Endodermal cell (in vitro differentiated cells): Measurements from ENCODE around the gene RNGTT. TPM values are rescaled to one million over a fixed set of nuclear protein-coding genes. Genes with fewer than 3 reads are reported as not detected.

ENCODE experiments used
- DNase-seq: peaks from one replicate; pipeline ENCODE4 v3.0.0-alpha.2; 2017
- H3K27ac ChIP-seq: 2 replicates; pipeline ENCODE4 v1.5.1; 2013; ENCODE audit warnings: mild to moderate bottlenecking, low read depth, low read length, moderate library complexity
- H3K27me3 ChIP-seq: 2 replicates; pipeline ENCODE4 v1.6.1; 2013; ENCODE audit warnings: mild to moderate bottlenecking, low read length, moderate library complexity; ENCODE audit not compliant: insufficient read depth, control insufficient read depth, poor library complexity, severe bottlenecking
- H3K36me3 ChIP-seq: 2 replicates; pipeline ENCODE4 v1.7.0; 2013; ENCODE audit warnings: mild to moderate bottlenecking, low read length, moderate library complexity; ENCODE audit not compliant: control insufficient read depth, insufficient read depth
- H3K4me1 ChIP-seq: one replicate; pipeline ENCODE4 v1.7.0; 2013; ENCODE audit warnings: low read length; ENCODE audit not compliant: control insufficient read depth, insufficient read depth
- H3K4me3 ChIP-seq: 2 replicates; pipeline ENCODE4 v1.5.1; 2013; ENCODE audit warnings: mild to moderate bottlenecking, low read length, moderate library complexity
- H3K9ac ChIP-seq: 2 replicates; pipeline ENCODE4 v1.6.1; 2013; ENCODE audit warnings: mild to moderate bottlenecking, low read length, moderate library complexity; ENCODE audit not compliant: poor library complexity, severe bottlenecking; ENCODE audit errors: extremely low read depth
- H3K9me3 ChIP-seq: 2 replicates; pipeline ENCODE4 v1.6.1; 2013; ENCODE audit warnings: mild to moderate bottlenecking, low read length, moderate library complexity; ENCODE audit not compliant: control insufficient read depth
- H3K27ac Mint-ChIP-seq: 2 replicates; pipeline ENCODE4 v1.8.0; 2020; ENCODE audit warnings: mixed read lengths
- H3K27me3 Mint-ChIP-seq: 2 replicates; pipeline ENCODE4 v1.8.0; 2021; ENCODE audit warnings: mild to moderate bottlenecking, mixed read lengths; ENCODE audit not compliant: insufficient read depth
- H3K36me3 Mint-ChIP-seq: 2 replicates; pipeline ENCODE4 v1.8.0; 2020; ENCODE audit warnings: low read depth, mixed read lengths
- H3K4me1 Mint-ChIP-seq: 2 replicates; pipeline ENCODE4 v1.8.0; 2020; ENCODE audit warnings: mixed read lengths
- H3K4me3 Mint-ChIP-seq: 2 replicates; pipeline ENCODE4 v1.8.0; 2020; ENCODE audit warnings: mild to moderate bottlenecking, moderate library complexity, mixed read lengths
- H3K9me3 Mint-ChIP-seq: 2 replicates; pipeline ENCODE4 v1.8.0; 2020; ENCODE audit warnings: mild to moderate bottlenecking, mixed read lengths
- WGBS, 2 experiments: methylation state at CpG; one replicate each; pipeline versions ENCODE4 v1.1.5 to v1.1.7; 2013; ENCODE audit warnings: missing lambda C conversion rate in 2 of 2, mixed read lengths in 1 of 2; ENCODE audit not compliant: insufficient coverage in 1 of 2, insufficient read length in 1 of 2; 5-methylcytosine and 5-hydroxymethylcytosine counted together
- total RNA-seq, 2 donors: library from RNA; stranded (reverse); fragmentation: NEBNext Ultra II Directional in 1 of 2; extraction: Animal tissue kit (Norgen Biotek cat#: 25700) in 1 of 2; gene quantifications; 2 replicates in 1 of 2; 3 replicates in 1 of 2; pipeline ENCODE4 v1.2.1, GENCODE V29; 2021
- TF ChIP-seq, protein P1 (sequence below): fragments of 200-600 bp; sonication (generic); conservative IDR thresholded peaks from 2 replicates; pipeline ENCODE4 v1.5.0; 2021; ENCODE audit warnings: antibody characterized with exemption, mild to moderate bottlenecking

Gene RNGTT
- total RNA-seq, 2 donors from 2014 or later: 21.5 to 28.7 TPM

GRCh38 chr6:88569959-88570358 lies 393.5 kb downstream of the RNGTT start:
- Mint-ChIP-seq H3K4me3 (no peak overlapping the region), H3K4me1 (peaks cover 25% of the 10 kb centered on the region), H3K27ac (no peak overlapping the region), H3K27me3 (no peaks in the 10 kb centered on the region), H3K36me3 (peaks cover 5% of the 10 kb centered on the region), H3K9me3 (peaks cover 23% of the 10 kb centered on the region)
- no peaks in the 10 kb centered on the region for H3K36me3 ChIP-seq
- H3K9ac ChIP-seq: no peak overlapping the region
- peaks cover 19% of the 10 kb centered on the region for H3K9me3 ChIP-seq
- H3K27me3 ChIP-seq: no peaks in the 10 kb centered on the region
- no peak for DNase-seq
- no peak overlapping the region for H3K27ac ChIP-seq
- TF ChIP-seq, protein P1, sequence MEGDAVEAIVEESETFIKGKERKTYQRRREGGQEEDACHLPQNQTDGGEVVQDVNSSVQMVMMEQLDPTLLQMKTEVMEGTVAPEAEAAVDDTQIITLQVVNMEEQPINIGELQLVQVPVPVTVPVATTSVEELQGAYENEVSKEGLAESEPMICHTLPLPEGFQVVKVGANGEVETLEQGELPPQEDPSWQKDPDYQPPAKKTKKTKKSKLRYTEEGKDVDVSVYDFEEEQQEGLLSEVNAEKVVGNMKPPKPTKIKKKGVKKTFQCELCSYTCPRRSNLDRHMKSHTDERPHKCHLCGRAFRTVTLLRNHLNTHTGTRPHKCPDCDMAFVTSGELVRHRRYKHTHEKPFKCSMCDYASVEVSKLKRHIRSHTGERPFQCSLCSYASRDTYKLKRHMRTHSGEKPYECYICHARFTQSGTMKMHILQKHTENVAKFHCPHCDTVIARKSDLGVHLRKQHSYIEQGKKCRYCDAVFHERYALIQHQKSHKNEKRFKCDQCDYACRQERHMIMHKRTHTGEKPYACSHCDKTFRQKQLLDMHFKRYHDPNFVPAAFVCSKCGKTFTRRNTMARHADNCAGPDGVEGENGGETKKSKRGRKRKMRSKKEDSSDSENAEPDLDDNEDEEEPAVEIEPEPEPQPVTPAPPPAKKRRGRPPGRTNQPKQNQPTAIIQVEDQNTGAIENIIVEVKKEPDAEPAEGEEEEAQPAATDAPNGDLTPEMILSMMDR: no peak
- no peak overlapping the region for H3K4me3 ChIP-seq
- peaks cover 4% of the 10 kb centered on the region for H3K4me1 ChIP-seq

- Mint-ChIP-seq H3K27me3 (no peaks in the 10 kb centered on the region), H3K9me3 (peaks cover 23% of the 10 kb centered on the region), H3K27ac (no peak overlapping the region), H3K4me1 (peaks cover 11% of the 10 kb centered on the region), H3K4me3 (no peak overlapping the region), H3K36me3 (peaks cover 5% of the 10 kb centered on the region)
- no peaks in the 10 kb centered on the region for H3K27me3 ChIP-seq
- H3K9ac ChIP-seq: no peak overlapping the region
- no peaks in the 10 kb centered on the region for H3K4me1 ChIP-seq
- 91% methylated on average over 1 of the region's 2 CpGs; no CpG with 5 or more reads in 1 of the 2 experiments for WGBS, 2 experiments
- H3K36me3 ChIP-seq: no peaks in the 10 kb centered on the region
- H3K4me3 ChIP-seq: no peak overlapping the region
- TF ChIP-seq, protein P1: no peak
- DNase-seq: no peak
- H3K9me3 ChIP-seq: peaks cover 19% of the 10 kb centered on the region
- no peak overlapping the region for H3K27ac ChIP-seq
These were observed 395.7 kb downstream of the RNGTT start for GRCh38 chr6:88567696-88568095.

- 79 to 89% methylated on average over 7 to 8 of the region's 8 CpGs for WGBS, 2 experiments
- TF ChIP-seq, protein P1: no peak
- H3K36me3 ChIP-seq: no peaks in the 10 kb centered on the region
These were observed 396.5 kb downstream of the RNGTT start for GRCh38 chr6:88566746-88567534.

More at GRCh38 chr6:88566746-88567534, 396.5 kb downstream of the RNGTT start:
- Histone ChIP-seq H3K9me3 (peaks cover 19% of the 10 kb centered on the region), H3K27ac (no peak overlapping the region), H3K4me1 (no peaks in the 10 kb centered on the region), H3K4me3 (no peak overlapping the region), H3K27me3 (no peaks in the 10 kb centered on the region), H3K9ac (no peak overlapping the region)
- H3K27me3 Mint-ChIP-seq: no peaks in the 10 kb centered on the region
- H3K36me3 Mint-ChIP-seq: peaks cover 5% of the 10 kb centered on the region
- no peak overlapping the region for H3K27ac Mint-ChIP-seq
- peaks cover 11% of the 10 kb centered on the region for H3K4me1 Mint-ChIP-seq
- H3K4me3 Mint-ChIP-seq: no peak overlapping the region
- DNase-seq: no peak
- peaks cover 23% of the 10 kb centered on the region for H3K9me3 Mint-ChIP-seq
